ENCODE data around the gene RBP4.

RBP4 gene

DNA sequence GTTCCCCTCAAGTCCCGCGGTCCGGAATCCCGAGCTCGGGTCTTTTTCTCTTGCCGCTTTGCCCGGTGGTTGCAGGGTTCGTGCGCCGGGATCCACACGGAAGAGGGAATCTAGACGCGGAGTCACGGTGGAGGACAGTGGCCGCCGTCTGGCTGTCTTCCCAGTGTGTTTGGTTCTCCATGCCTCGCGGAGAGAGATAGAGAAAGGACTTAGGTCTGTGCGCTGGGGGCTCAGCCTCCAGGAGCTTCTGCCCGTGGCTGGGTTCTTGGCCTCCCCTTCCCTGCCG is 33.0 kb downstream of the RBP4 start:
- no peak overlapping the region for H3K4me3 ChIP-seq (ENCODE audit: severe bottlenecking)
- no peak for ATAC-seq (ENCODE audit: low read depth)
- H3K27me3 ChIP-seq (ENCODE audit: insufficient read depth, poor library complexity, severe bottlenecking) = peaks cover 42% of the 10 kb centered on the region
- TF ChIP-seq, protein P1, sequence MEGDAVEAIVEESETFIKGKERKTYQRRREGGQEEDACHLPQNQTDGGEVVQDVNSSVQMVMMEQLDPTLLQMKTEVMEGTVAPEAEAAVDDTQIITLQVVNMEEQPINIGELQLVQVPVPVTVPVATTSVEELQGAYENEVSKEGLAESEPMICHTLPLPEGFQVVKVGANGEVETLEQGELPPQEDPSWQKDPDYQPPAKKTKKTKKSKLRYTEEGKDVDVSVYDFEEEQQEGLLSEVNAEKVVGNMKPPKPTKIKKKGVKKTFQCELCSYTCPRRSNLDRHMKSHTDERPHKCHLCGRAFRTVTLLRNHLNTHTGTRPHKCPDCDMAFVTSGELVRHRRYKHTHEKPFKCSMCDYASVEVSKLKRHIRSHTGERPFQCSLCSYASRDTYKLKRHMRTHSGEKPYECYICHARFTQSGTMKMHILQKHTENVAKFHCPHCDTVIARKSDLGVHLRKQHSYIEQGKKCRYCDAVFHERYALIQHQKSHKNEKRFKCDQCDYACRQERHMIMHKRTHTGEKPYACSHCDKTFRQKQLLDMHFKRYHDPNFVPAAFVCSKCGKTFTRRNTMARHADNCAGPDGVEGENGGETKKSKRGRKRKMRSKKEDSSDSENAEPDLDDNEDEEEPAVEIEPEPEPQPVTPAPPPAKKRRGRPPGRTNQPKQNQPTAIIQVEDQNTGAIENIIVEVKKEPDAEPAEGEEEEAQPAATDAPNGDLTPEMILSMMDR (IDR thresholded peaks at IDR 0.05; ENCODE audit: poor library complexity, severe bottlenecking) = no peak
- H3K9me3 ChIP-seq (ENCODE audit: severe bottlenecking) = no peaks in the 10 kb centered on the region
- H3K27ac ChIP-seq (ENCODE audit: poor library complexity, severe bottlenecking) = no peak overlapping the region
- H3K36me3 ChIP-seq (ENCODE audit: low read depth) = no peaks in the 10 kb centered on the region
- no peak for DNase-seq (ENCODE audit: low spot score)
- no peaks in the 10 kb centered on the region for H3K4me1 ChIP-seq (ENCODE audit: insufficient read depth, poor library complexity, severe bottlenecking)

DNA sequence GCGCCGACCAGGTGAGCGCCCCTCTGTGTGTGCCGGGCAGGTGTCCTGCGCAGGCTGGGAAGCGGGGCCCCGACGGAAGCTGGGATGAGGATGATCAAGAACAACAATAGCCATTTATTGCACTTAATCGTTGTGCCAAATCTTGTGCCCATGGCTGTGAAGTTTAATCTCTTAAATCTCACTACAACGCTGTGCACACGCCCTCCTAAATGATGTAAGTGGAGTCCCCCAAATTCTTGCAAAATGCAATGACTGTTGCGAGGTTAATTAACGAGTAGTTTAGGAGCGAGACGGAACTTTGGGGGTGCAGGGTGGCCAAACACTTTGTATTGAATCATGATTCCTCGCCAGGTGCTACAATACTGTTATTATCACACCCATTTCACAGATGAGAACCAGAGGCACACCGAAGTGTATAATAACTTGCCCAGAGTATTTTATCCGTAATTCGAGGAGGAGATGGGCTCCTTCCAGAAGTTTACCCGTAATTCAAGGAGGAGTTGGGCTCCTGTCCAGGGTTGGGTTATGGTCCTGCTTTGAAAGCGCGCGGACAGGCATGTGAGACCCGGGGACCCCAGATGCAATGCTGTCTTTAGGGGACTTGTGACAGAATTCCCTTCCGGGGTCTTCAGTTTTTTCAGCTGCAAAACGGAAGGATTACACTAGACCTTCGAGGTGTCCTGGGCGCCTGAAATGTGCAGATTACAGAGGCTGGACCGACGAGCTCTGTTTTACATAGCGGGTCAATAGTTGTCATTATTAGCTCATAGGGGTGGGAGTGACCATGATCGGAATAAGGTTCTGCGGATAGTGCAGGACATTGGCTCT is 33.5 kb downstream of the RBP4 start:
- Histone ChIP-seq H3K4me3 (ENCODE audit: severe bottlenecking) (no peak overlapping the region), H3K4me1 (ENCODE audit: insufficient read depth, poor library complexity, severe bottlenecking) (no peaks in the 10 kb centered on the region), H3K27ac (ENCODE audit: poor library complexity, severe bottlenecking) (no peak overlapping the region), H3K36me3 (ENCODE audit: low read depth) (no peaks in the 10 kb centered on the region), H3K9me3 (ENCODE audit: severe bottlenecking) (no peaks in the 10 kb centered on the region), H3K27me3 (ENCODE audit: insufficient read depth, poor library complexity, severe bottlenecking) (peaks cover 42% of the 10 kb centered on the region)
- DNase-seq (ENCODE audit: low spot score) (no peak), ATAC-seq (ENCODE audit: low read depth) (no peak)
- TF ChIP-seq, protein P1 (IDR thresholded peaks at IDR 0.05; ENCODE audit: poor library complexity, severe bottlenecking) = no peak

DNA sequence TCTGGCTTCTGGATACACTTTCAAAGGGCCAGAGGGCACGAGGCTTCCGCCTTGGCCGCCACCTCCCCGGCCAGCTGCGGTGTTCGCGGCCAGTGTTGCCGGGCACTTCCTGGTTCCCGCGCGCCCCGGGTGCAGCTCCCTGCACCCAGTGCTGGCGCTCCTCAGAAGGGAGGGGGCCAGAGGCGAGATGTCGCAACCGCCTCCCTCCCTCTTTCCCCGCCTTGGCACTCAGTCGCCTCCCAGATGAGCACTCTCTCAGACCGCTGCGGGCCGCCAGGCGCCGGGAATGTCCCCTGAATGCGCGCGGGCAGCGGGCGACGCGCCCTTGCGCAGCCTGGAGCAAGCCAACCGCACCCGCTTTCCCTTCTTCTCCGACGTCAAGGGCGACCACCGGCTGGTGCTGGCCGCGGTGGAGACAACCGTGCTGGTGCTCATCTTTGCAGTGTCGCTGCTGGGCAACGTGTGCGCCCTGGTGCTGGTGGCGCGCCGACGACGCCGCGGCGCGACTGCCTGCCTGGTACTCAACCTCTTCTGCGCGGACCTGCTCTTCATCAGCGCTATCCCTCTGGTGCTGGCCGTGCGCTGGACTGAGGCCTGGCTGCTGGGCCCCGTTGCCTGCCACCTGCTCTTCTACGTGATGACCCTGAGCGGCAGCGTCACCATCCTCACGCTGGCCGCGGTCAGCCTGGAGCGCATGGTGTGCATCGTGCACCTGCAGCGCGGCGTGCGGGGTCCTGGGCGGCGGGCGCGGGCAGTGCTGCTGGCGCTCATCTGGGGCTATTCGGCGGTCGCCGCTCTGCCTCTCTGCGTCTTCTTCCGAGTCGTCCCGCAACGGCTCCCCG is 34.4 kb downstream of the RBP4 start, which contains the start of gene FFAR4:
Gene FFAR4 (plus strand): TSS at position 231 of the 842 bp plus-strand sequence. CDS start 56 bp downstream, at position 287.
- no peaks in the 10 kb centered on the region for H3K9me3 ChIP-seq (ENCODE audit: severe bottlenecking)
- ATAC-seq (ENCODE audit: low read depth) = peak; percentile 47
- H3K27ac ChIP-seq (ENCODE audit: poor library complexity, severe bottlenecking) = no peak within 1 kb of the TSS
- DNase-seq (ENCODE audit: low spot score) = no peak
- H3K4me1 ChIP-seq (ENCODE audit: insufficient read depth, poor library complexity, severe bottlenecking) = no peaks in the 10 kb centered on the region
- peaks cover 42% of the 10 kb centered on the region for H3K27me3 ChIP-seq (ENCODE audit: insufficient read depth, poor library complexity, severe bottlenecking)
- TF ChIP-seq, protein P1 (IDR thresholded peaks at IDR 0.05; ENCODE audit: poor library complexity, severe bottlenecking) = no peak
- peak within 1 kb of the TSS; percentile 11 for H3K4me3 ChIP-seq (ENCODE audit: severe bottlenecking)
- H3K36me3 ChIP-seq (ENCODE audit: low read depth) = no peaks in the 10 kb centered on the region

DNA sequence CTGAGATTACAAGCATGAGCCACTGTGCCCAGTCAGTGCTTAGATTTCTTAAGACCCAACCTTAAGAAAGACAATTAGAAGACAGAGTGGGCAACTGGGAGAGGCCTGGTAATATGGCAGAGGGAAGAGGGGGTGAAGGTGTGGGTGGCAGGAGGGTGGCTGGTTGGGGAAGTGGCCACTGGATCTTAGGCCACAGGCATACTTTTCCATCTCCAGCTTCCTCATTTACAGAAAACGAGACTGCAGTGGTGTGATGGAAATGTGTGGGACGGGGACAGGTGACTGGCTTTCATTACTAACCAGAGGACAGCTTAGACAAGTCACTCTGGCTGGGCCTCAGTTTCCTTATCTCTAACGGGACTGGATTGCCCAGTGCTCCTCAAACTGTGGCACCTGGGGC is 35.6 kb downstream of the RBP4 start:
- no peak overlapping the region for H3K4me3 ChIP-seq (ENCODE audit: severe bottlenecking)
- H3K9me3 ChIP-seq (ENCODE audit: severe bottlenecking) = no peaks in the 10 kb centered on the region
- no peaks in the 10 kb centered on the region for H3K4me1 ChIP-seq (ENCODE audit: insufficient read depth, poor library complexity, severe bottlenecking)
- H3K36me3 ChIP-seq (ENCODE audit: low read depth) = no peaks in the 10 kb centered on the region
- H3K27ac ChIP-seq (ENCODE audit: poor library complexity, severe bottlenecking) = no peak overlapping the region
- no peak for ATAC-seq (ENCODE audit: low read depth)
- TF ChIP-seq, protein P1 (IDR thresholded peaks at IDR 0.05; ENCODE audit: poor library complexity, severe bottlenecking) = no peak
- peaks cover 42% of the 10 kb centered on the region for H3K27me3 ChIP-seq (ENCODE audit: insufficient read depth, poor library complexity, severe bottlenecking)
- no peak for DNase-seq (ENCODE audit: low spot score)

All from RWPE2 (cell line).